22Rv1 (cell line): ENCODE measurements around the gene POTEF.
"Not testable (repeated sequence)": the region's sequence is repeated elsewhere in the genome, so short reads cannot be mapped to it uniquely, and the experiment has no call there.

Source experiments
- CTCF ChIP-seq: fragments of 450-650 bp; IDR thresholded peaks from 2 replicates; pipeline ENCODE4 v1.5.1; 2017; ENCODE audit warnings: mild to moderate bottlenecking
- ZFX ChIP-seq: fragments of 450-650 bp; IDR thresholded peaks from 2 replicates; pipeline ENCODE4 v1.6.1; 2017; ENCODE audit warnings: antibody characterized with exemption, borderline replicate concordance

GRCh38 chr2:130052376-130052775, 76.6 kb downstream of the POTEF start:
- TF ChIP-seq CTCF, ZFX: not testable (repeated sequence)
